Mucosa of rectum (tissue), 2 donors: ENCODE results near the gene NPVF.

Experiments
- H3K27ac ChIP-seq, 2 donors: one replicate each; pipeline ENCODE4 v1.7.0; 2013; ENCODE audit warnings: inconsistent platforms in 2 of 2, low read depth in 2 of 2, low read length in 2 of 2
- H3K27me3 ChIP-seq, 2 donors: one replicate each; pipeline ENCODE4 v1.7.0; 2013; ENCODE audit warnings: low read length in 2 of 2; ENCODE audit not compliant: control insufficient read depth in 2 of 2, insufficient read depth in 2 of 2
- H3K36me3 ChIP-seq, 2 donors: one replicate each; pipeline ENCODE4 v1.7.0; 2013; ENCODE audit warnings: low read length in 2 of 2; ENCODE audit not compliant: control insufficient read depth in 2 of 2, insufficient read depth in 2 of 2
- H3K4me1 ChIP-seq, 2 donors: one replicate each; pipeline ENCODE4 v1.7.0; 2013; ENCODE audit warnings: low read length in 2 of 2, mild to moderate bottlenecking in 1 of 2; ENCODE audit not compliant: control insufficient read depth in 2 of 2, insufficient read depth in 2 of 2
- H3K4me3 ChIP-seq, 2 donors: one replicate each; pipeline ENCODE4 v1.7.0; 2013; ENCODE audit warnings: low read length in 2 of 2
- H3K9ac ChIP-seq, 2 donors: one replicate each; pipeline ENCODE4 v1.7.0; 2013; ENCODE audit warnings: low read length in 2 of 2, low read depth in 1 of 2, mild to moderate bottlenecking in 1 of 2
- H3K9me3 ChIP-seq, 2 donors: one replicate each; pipeline ENCODE4 v1.7.0; 2013; ENCODE audit warnings: low read length in 2 of 2; ENCODE audit not compliant: control insufficient read depth in 2 of 2
- donor health status: healthy.
- donor health status: Normal muscosa, but diverticular disease.

NPVF gene

GRCh38 chr7:25180592-25180923 is 47.7 kb downstream of the NPVF start:
- Histone ChIP-seq H3K27me3 (no peaks in the 10 kb centered on the region), H3K4me3 (peak overlapping the region; percentile 71 to 74), H3K27ac (peak overlapping the region; percentile 82 to 86), H3K9me3 (no peaks in the 10 kb centered on the region), H3K36me3 (no peaks in the 10 kb centered on the region), H3K4me1 (peaks cover 3 to 6% of the 10 kb centered on the region in 2 donors), H3K9ac (peak overlapping the region; percentile 60 to 81)

- Histone ChIP-seq H3K36me3 (no peaks in the 10 kb centered on the region), H3K4me3 (peak overlapping the region; percentile 71 to 89), H3K9me3 (no peaks in the 10 kb centered on the region), H3K4me1 (peaks cover 3 to 6% of the 10 kb centered on the region in 2 donors), H3K27ac (peak overlapping the region; percentile 82 to 86), H3K27me3 (no peaks in the 10 kb centered on the region), H3K9ac (peak overlapping the region; percentile 81 to 92)
Measured at GRCh38 chr7:25179771-25180591, 48.3 kb downstream of the NPVF start.

GRCh38 chr7:25179325-25179724 is 49.0 kb downstream of the NPVF start:
- Histone ChIP-seq H3K4me3 (peak overlapping the region; percentile 71 to 89), H3K36me3 (no peaks in the 10 kb centered on the region), H3K9me3 (no peaks in the 10 kb centered on the region), H3K9ac (peak overlapping the region; percentile 81 to 92), H3K27me3 (no peaks in the 10 kb centered on the region), H3K4me1 (peaks cover 3 to 6% of the 10 kb centered on the region in 2 donors), H3K27ac (peak overlapping the region; percentile 82 to 86)
